GM12878 (cell line): Measurements from ENCODE around the gene APOBEC3C. TPM values are rescaled to one million over a fixed set of nuclear protein-coding genes. Genes with fewer than 3 reads are reported as not detected.

Experiments
- ATF7 ChIP-seq: fragments of 450-650 bp; IDR thresholded peaks from 2 replicates; pipeline ENCODE4 v1.6.1; 2016; ENCODE audit warnings: low read depth, mild to moderate bottlenecking
- BHLHE40 ChIP-seq, 2 experiments: fragments of 450-650 bp in 1 of 2; IDR thresholded peaks; 2 replicates each; pipeline ENCODE4 v1.6.1; 2011 to 2017; ENCODE audit warnings: low read depth in 2 of 2, borderline replicate concordance in 1 of 2, improper control_type of control experiment in 1 of 2, low read length in 1 of 2, mild to moderate bottlenecking in 1 of 2
- CREB1 ChIP-seq: IDR thresholded peaks from 2 replicates; pipeline ENCODE4 v1.6.1; 2012; ENCODE audit warnings: low read depth, mild to moderate bottlenecking, inconsistent platforms
- FOXK2 ChIP-seq: fragments of 450-650 bp; IDR thresholded peaks from 2 replicates; pipeline ENCODE4 v1.6.1; 2017; ENCODE audit warnings: mild to moderate bottlenecking, moderate library complexity
- GATAD2B ChIP-seq: fragments of 450-650 bp; conservative IDR thresholded peaks from 2 replicates; pipeline ENCODE4 v1.6.1; 2017; ENCODE audit warnings: low read depth, mild to moderate bottlenecking, moderate library complexity
- IRF4 ChIP-seq: IDR thresholded peaks from 2 replicates; pipeline ENCODE4 v1.6.1; 2011; ENCODE audit warnings: low read depth, low read length
- JUNB ChIP-seq: IDR thresholded peaks from 2 replicates; pipeline ENCODE4 v1.6.1; 2016; ENCODE audit warnings: antibody characterized with exemption, mild to moderate bottlenecking
- NKRF ChIP-seq: fragments of 450-650 bp; conservative IDR thresholded peaks from 2 replicates; pipeline ENCODE4 v1.6.1; 2017; ENCODE audit warnings: mild to moderate bottlenecking, moderate library complexity
- RAD21 ChIP-seq: IDR thresholded peaks from 2 replicates; pipeline ENCODE4 v1.6.1; 2011; ENCODE audit warnings: mild to moderate bottlenecking, low read depth, low read length, moderate library complexity; ENCODE audit not compliant: insufficient read depth
- RELB ChIP-seq: fragments of 450-650 bp; IDR thresholded peaks from 2 replicates; pipeline ENCODE4 v1.6.1; 2017; ENCODE audit warnings: low read depth, mild to moderate bottlenecking, moderate library complexity
- SMAD5 ChIP-seq: IDR thresholded peaks from 2 replicates; pipeline ENCODE4 v1.6.1; 2016; ENCODE audit warnings: antibody characterized with exemption, low read depth
- SPI1 ChIP-seq: IDR thresholded peaks from 2 replicates; pipeline ENCODE4 v1.6.1; 2011; ENCODE audit warnings: low read depth, mild to moderate bottlenecking, low read length, moderate library complexity, borderline replicate concordance; ENCODE audit not compliant: insufficient read depth
- YY1 ChIP-seq: IDR thresholded peaks from 2 replicates; pipeline ENCODE4 v1.6.1; 2011; ENCODE audit warnings: low read depth, mild to moderate bottlenecking, low read length
- polyA plus RNA-seq, 11 experiments: library from polyadenylated mRNA; depleted of rRNA in 4 of 11; unstranded in 6 of 11; stranded (reverse) in 5 of 11; fragments of >200 nt; fragmentation: Nextera tagmentation in 4 of 11; fragmentation: Illumina TruSeq in 1 of 11; extraction: Ambion mirVana in 4 of 11; extraction: Trizol in 1 of 11; gene quantifications; 1 replicate in 1 of 11; 2 replicates in 10 of 11; pipeline versions ENCODE4 v1.2.1 to v1.2.3, GENCODE V29; 2011 to 2016; ENCODE audit warnings: inconsistent platforms in 2 of 11, missing spikeins in 2 of 11, low read depth in 1 of 11
- total RNA-seq, 4 experiments: library from RNA; depleted of rRNA in 3 of 4; stranded (reverse); fragments of >200 nt in 3 of 4; fragmentation: Illumina TruSeq in 1 of 4; extraction: Trizol in 1 of 4; gene quantifications; 2 replicates each; pipeline versions ENCODE4 v1.2.1 to v1.2.3, GENCODE V29; 2013 to 2021
- TF ChIP-seq, protein P1 (sequence below): fragments of 450-650 bp; IDR thresholded peaks from 2 replicates; pipeline ENCODE4 v1.6.1; 2017; ENCODE audit warnings: mild to moderate bottlenecking, moderate library complexity
- TF ChIP-seq, protein P2 (sequence below): IDR thresholded peaks from 2 replicates; pipeline ENCODE4 v1.6.1; 2012; ENCODE audit warnings: low read depth, low read length, improper control_type of control experiment
- TF ChIP-seq, protein P3 (sequence below): IDR thresholded peaks from 2 replicates; pipeline ENCODE4 v1.6.1; 2011; ENCODE audit warnings: low read depth, mild to moderate bottlenecking, low read length, moderate library complexity, borderline replicate concordance; ENCODE audit errors: extremely low read depth
- TF ChIP-seq, protein P4 (sequence below): fragments of 450-650 bp; IDR thresholded peaks from 2 replicates; pipeline ENCODE4 v1.6.1; 2017; ENCODE audit warnings: mild to moderate bottlenecking, low read depth, inconsistent platforms; ENCODE audit not compliant: poor library complexity, severe bottlenecking

The APOBEC3C gene
- total and polyA plus RNA-seq, 10 of the 15 experiments (the other 5 are each of a cell fraction or from before 2014, with no cell fraction given) = 22.9 to 290 (median 156) TPM

DNA sequence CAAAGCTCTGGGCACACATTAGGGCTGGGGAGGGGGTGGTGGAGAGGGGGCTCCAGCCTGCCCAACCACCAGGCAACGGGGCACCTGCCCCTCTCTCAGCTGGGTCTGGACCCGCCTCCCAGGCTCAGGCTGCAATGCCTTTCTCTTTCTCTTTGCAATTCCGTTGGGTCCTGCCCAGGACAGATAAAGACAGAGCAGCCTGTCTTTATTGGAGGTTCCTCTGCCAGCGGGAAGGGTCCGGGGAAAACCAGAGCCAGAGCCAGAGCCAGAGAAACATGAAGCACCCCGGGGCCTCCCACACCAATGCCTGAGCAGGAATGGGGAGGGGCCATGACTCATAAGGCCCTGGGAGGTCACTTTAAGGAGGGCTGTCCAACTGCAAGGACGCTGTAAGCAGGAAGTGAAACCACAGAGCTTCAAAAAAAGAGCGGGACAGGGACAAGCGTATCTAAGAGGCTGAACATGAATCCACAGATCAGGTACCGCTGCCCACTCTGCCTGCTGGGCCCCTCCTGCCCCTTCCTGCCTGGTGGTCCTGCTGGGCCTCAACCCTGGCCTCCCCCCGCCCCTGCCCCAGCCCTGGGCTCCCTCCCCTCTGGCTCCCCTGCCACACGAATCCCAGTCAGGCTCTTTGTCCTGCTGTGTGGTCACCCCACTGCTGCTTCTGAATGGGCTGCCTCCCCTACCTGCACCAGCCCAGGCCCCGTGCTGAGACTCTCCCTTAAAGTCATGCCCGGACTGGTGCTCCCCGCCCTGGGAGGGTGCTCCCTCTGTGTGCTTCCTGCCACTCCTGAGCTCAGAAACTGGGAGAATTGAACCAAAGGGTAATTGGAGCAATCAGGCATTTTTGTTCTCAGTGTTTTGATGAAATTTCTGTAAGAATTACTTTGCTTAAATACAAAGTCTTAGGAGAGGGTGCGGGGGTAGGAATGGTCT lies 31.8 kb upstream of the APOBEC3C start, which contains the start of gene APOBEC3B (continued):
- TF ChIP-seq, protein P1, sequence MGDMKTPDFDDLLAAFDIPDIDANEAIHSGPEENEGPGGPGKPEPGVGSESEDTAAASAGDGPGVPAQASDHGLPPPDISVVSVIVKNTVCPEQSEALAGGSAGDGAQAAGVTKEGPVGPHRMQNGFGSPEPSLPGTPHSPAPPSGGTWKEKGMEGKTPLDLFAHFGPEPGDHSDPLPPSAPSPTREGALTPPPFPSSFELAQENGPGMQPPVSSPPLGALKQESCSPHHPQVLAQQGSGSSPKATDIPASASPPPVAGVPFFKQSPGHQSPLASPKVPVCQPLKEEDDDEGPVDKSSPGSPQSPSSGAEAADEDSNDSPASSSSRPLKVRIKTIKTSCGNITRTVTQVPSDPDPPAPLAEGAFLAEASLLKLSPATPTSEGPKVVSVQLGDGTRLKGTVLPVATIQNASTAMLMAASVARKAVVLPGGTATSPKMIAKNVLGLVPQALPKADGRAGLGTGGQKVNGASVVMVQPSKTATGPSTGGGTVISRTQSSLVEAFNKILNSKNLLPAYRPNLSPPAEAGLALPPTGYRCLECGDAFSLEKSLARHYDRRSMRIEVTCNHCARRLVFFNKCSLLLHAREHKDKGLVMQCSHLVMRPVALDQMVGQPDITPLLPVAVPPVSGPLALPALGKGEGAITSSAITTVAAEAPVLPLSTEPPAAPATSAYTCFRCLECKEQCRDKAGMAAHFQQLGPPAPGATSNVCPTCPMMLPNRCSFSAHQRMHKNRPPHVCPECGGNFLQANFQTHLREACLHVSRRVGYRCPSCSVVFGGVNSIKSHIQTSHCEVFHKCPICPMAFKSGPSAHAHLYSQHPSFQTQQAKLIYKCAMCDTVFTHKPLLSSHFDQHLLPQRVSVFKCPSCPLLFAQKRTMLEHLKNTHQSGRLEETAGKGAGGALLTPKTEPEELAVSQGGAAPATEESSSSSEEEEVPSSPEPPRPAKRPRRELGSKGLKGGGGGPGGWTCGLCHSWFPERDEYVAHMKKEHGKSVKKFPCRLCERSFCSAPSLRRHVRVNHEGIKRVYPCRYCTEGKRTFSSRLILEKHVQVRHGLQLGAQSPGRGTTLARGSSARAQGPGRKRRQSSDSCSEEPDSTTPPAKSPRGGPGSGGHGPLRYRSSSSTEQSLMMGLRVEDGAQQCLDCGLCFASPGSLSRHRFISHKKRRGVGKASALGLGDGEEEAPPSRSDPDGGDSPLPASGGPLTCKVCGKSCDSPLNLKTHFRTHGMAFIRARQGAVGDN = peak; percentile 62; the same call in 1 of the 2 replicates
- TF ChIP-seq JUNB (peak; percentile 49; the same call in 1 of the 2 replicates), SPI1 (peak; percentile 94), FOXK2 (0 out of 2 replicates have a peak, but pooled peaks have one; percentile 29), NKRF (peak; percentile 92), YY1 (0 out of 2 replicates have a peak, but pooled peaks have one; percentile 11), RAD21 (no peak), BHLHE40 (IDR thresholded peaks at IDR 0.05; ENCODE audit: borderline replicate concordance in 1 of 2, low read depth in 2 of 2, low read length in 1 of 2) (peak in 1 of 2 experiments; percentile 35; a peak in 1 of 4 replicates), RELB (peak; percentile 84), SMAD5 (no peak), CREB1 (peak; percentile 41; the same call in 1 of the 2 replicates), IRF4 (peak; percentile 79; the same call in 1 of the 2 replicates), ATF7 (peak; percentile 63; the same call in 1 of the 2 replicates), GATAD2B (peak; percentile 44; the same call in 1 of the 2 replicates)
- TF ChIP-seq, protein P2, sequence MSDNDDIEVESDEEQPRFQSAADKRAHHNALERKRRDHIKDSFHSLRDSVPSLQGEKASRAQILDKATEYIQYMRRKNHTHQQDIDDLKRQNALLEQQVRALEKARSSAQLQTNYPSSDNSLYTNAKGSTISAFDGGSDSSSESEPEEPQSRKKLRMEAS = 0 out of 2 replicates have a peak, but pooled peaks have one; percentile 11
- TF ChIP-seq, protein P3, sequence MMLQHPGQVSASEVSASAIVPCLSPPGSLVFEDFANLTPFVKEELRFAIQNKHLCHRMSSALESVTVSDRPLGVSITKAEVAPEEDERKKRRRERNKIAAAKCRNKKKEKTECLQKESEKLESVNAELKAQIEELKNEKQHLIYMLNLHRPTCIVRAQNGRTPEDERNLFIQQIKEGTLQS = no peak
- TF ChIP-seq, protein P4, sequence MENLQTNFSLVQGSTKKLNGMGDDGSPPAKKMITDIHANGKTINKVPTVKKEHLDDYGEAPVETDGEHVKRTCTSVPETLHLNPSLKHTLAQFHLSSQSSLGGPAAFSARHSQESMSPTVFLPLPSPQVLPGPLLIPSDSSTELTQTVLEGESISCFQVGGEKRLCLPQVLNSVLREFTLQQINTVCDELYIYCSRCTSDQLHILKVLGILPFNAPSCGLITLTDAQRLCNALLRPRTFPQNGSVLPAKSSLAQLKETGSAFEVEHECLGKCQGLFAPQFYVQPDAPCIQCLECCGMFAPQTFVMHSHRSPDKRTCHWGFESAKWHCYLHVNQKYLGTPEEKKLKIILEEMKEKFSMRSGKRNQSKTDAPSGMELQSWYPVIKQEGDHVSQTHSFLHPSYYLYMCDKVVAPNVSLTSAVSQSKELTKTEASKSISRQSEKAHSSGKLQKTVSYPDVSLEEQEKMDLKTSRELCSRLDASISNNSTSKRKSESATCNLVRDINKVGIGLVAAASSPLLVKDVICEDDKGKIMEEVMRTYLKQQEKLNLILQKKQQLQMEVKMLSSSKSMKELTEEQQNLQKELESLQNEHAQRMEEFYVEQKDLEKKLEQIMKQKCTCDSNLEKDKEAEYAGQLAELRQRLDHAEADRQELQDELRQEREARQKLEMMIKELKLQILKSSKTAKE = no peak
